Measurements from ENCODE around the gene RSRP1. TPM values are rescaled to one million over a fixed set of nuclear protein-coding genes. Genes with fewer than 3 reads are reported as not detected.

Gene RSRP1
- total RNA-seq, 2 donors from 2014 or later: 23.5 to 27.7 TPM

Other genes starting within 250 kb of the RSRP1 start
- gene SYF2, start 15.0 kb downstream of the RSRP1 start, total RNA-seq: 10 to 100 TPM; 34.3 to 37.2 TPM
- gene RHD, start 25.1 kb upstream of the RSRP1 start, total RNA-seq: under 1 TPM in 1 of 2 donors, not detected in 1; 0.59 TPM
- gene TMEM50A, start 90.9 kb upstream of the RSRP1 start, total RNA-seq: 10 to 100 TPM; 67.2 to 71.7 TPM
- under 1 TPM in 1 of 2 donors, not detected in 1; 0.28 TPM for gene RHCE, start 173.4 kb upstream of the RSRP1 start, total RNA-seq
- 10 to 100 TPM; 14.0 to 14.5 TPM for gene MACO1, start 183.4 kb upstream of the RSRP1 start, total RNA-seq